GM18907 (cell line): ENCODE measurements around the gene CDK16.
"Not testable (repeated sequence)": the region's sequence is repeated elsewhere in the genome, so short reads cannot be mapped to it uniquely, and the experiment has no call there.

Experiments used
- ATAC-seq: cut with Tn5 transposase; IDR thresholded peaks from one replicate; pipeline ENCODE4 v1.9.1; 2021; ENCODE audit warnings: mild to moderate bottlenecking, moderate library complexity; ENCODE audit not compliant: unreplicated experiment

Gene CDK16

GRCh38 chrX:47247206-47247998 is 28.9 kb downstream of the CDK16 start:
- no peak for ATAC-seq

GRCh38 chrX:47247999-47248320 is 29.5 kb downstream of the CDK16 start:
- ATAC-seq = no peak

GRCh38 chrX:47248576-47248975 is 30.1 kb downstream of the CDK16 start:
- ATAC-seq = no peak

GRCh38 chrX:47250017-47250347 is 31.5 kb downstream of the CDK16 start:
- ATAC-seq = no peak

GRCh38 chrX:47257620-47258019 is 39.1 kb downstream of the CDK16 start:
- ATAC-seq = not testable (repeated sequence)

- no peak for ATAC-seq
Measured at GRCh38 chrX:47264483-47265173, 46.1 kb downstream of the CDK16 start.

- ATAC-seq = no peak
Measured at GRCh38 chrX:47266643-47267042, 48.2 kb downstream of the CDK16 start.

- ATAC-seq = no peak
Measured at GRCh38 chrX:47272013-47272408, 53.5 kb downstream of the CDK16 start.

GRCh38 chrX:47273011-47273730 is 54.7 kb downstream of the CDK16 start:
- no peak for ATAC-seq

GRCh38 chrX:47278691-47279090 is 60.2 kb downstream of the CDK16 start:
- ATAC-seq = no peak
